ENCODE results near the gene ZNF281. TPM values are rescaled to one million over a fixed set of nuclear protein-coding genes. Genes with fewer than 3 reads are reported as not detected.

The ZNF281 gene
- total and polyA plus RNA-seq, 2 of the 4 experiments (the other 2 are of a cell fraction), result 7.0 to 37.5 TPM

DNA sequence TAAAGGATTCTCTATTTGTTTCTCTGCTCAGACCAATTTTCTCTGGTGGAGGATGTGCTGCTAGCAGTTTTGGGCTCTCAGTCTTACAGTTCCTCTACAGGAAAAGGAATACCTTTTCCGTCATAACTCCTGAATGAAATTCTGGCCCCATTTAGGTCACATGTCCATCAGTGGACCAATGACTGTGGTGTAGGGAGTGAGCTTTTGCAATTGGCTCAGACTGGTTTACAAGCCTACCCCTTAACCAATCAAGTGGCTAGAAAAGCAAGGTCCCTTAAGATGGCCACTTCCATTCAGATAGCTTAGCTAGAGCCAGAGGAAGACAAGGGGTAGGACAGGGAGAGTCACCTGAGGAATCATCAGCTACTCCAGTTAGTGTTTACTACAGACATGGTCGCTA lies 16.4 kb upstream of the ZNF281 start:
- in situ Hi-C loops (cut with MboI; ENCODE audit: low sequenced_read_pairs), result no loop called here
- Histone ChIP-seq H4K20me1 (ENCODE audit: insufficient read depth, low read length) (no peaks in the 10 kb centered on the region), H3K23ac (ENCODE audit: low read depth, low read length) (no peak overlapping the region), H4K91ac (ENCODE audit: insufficient read depth, low read depth, low read length) (no peak overlapping the region; the same call in none of the 2 replicates), H4K8ac (ENCODE audit: low read depth in 2 of 2, low read length in 2 of 2) (no peak overlapping the region), H2BK15ac (ENCODE audit: low read depth, low read length) (0 out of 3 replicates have a peak overlapping the region, but pooled peaks have one; percentile 11), H3K14ac (replicated peaks; ENCODE audit: low read depth, low read length) (no peak overlapping the region; the same call in 1 of the 2 replicates), H3K36me3 (ENCODE audit: control insufficient read depth, insufficient read depth, low read length) (no peaks in the 10 kb centered on the region), H3K9me1 (ENCODE audit: insufficient read depth, low read length) (peaks cover 10% of the 10 kb centered on the region), H3K4me2 (ENCODE audit: low read depth, low read length) (no peak overlapping the region), H3K9me3 (ENCODE audit: control insufficient read depth, insufficient read depth, low read length) (no peaks in the 10 kb centered on the region), H3K18ac (ENCODE audit: low read depth, low read length) (no peak overlapping the region), H3K27me3 (ENCODE audit: control insufficient read depth, insufficient read depth, low read length) (no peaks in the 10 kb centered on the region), H3K56ac (ENCODE audit: extremely low read depth, insufficient read depth, low read length) (no peak overlapping the region), H3K79me1 (ENCODE audit: low read depth in 1 of 2, low read length in 2 of 2) (no peaks in the 10 kb centered on the region), H3K27ac (ENCODE audit: insufficient read depth, low read length) (no peak overlapping the region), H2AFZ (replicated peaks; ENCODE audit: low read length, poor library complexity) (no peak overlapping the region), H3K4me1 (ENCODE audit: control insufficient read depth, insufficient read depth, low read length) (peaks cover 6% of the 10 kb centered on the region), H3K9ac (ENCODE audit: low read depth, low read length) (no peak overlapping the region), H4K5ac (ENCODE audit: low read depth, low read length) (no peak overlapping the region), H2BK5ac (ENCODE audit: low read depth, low read length, poor library complexity, severe bottlenecking) (no peak overlapping the region), H2AK9ac (replicated peaks; ENCODE audit: low read depth, low read length, poor library complexity) (no peak overlapping the region), H2BK120ac (ENCODE audit: low read depth, low read length) (peak overlapping the region; percentile 52; the same call in 1 of the 2 replicates), H2AK5ac (ENCODE audit: low read depth, low read length) (peak overlapping the region; percentile 59; the same call in 1 of the 2 replicates), H3K4me3 (ENCODE audit: insufficient read depth, low read depth, low read length) (no peak overlapping the region), H2BK20ac (ENCODE audit: low read depth, low read length) (peak overlapping the region; percentile 32; the same call in 1 of the 2 replicates), H3K4ac (ENCODE audit: low read depth, low read length) (peak overlapping the region; percentile 20; the same call in 1 of the 2 replicates)
- no peak for DNase-seq
- WGBS, 2 experiments (ENCODE audit: extremely low coverage in 2 of 2, insufficient read length in 1 of 2), result 100% methylated on average over 1 of the region's 2 CpGs; no CpG with 5 or more reads in 1 of the 2 experiments
- intact Hi-C loops (cut with micrococcal nuclease), result no loop called here
- ChIA-PET CTCF (no interaction called here), POLR2A (ENCODE audit: unreplicated experiment) (no interaction called here)
- TF ChIP-seq NFE2L2 (IDR thresholded peaks at IDR 0.05; ENCODE audit: low read depth, low read length), result no peak
- TF ChIP-seq CTCF (conservative IDR thresholded peaks at IDR 0.05; ENCODE audit: low read depth, low read length), result no peak
- TF ChIP-seq CHD1 (IDR thresholded peaks at IDR 0.05; ENCODE audit: low read depth, low read length), result no peak
- TF ChIP-seq POLR2A (IDR thresholded peaks at IDR 0.05; ENCODE audit: low read depth, low read length), result no peak
- no peak for TF ChIP-seq RFX5 (IDR thresholded peaks at IDR 0.05; ENCODE audit: low read depth, low read length)
- BruUV-seq (replicated peaks), result no TSS peak
- no peak for ATAC-seq (ENCODE audit: low read depth)
- dilution Hi-C loops (cut with HindIII; ENCODE audit: low sequenced_read_pairs, unreplicated experiment), result no loop called here
